ENCODE results near the gene PPM1H. TPM values are rescaled to one million over a fixed set of nuclear protein-coding genes. Genes with fewer than 3 reads are reported as not detected.

PPM1H gene
- total RNA-seq, 1 donor from 2014 or later, result 3.9 TPM

GRCh38 chr12:62873826-62874448 is 61.0 kb downstream of the PPM1H start:
- no peak overlapping the region for H3K4me3 ChIP-seq (ENCODE audit: low read depth, low read length)
- no peak for DNase-seq (ENCODE audit: low read depth)
- TF ChIP-seq CTCF (conservative IDR thresholded peaks at IDR 0.05; ENCODE audit: low read depth, low read length), result no peak

- DNase-seq (ENCODE audit: low read depth), result no peak
Measured at GRCh38 chr12:62873116-62873825, 61.7 kb downstream of the PPM1H start.

GRCh38 chr12:62868820-62869219 is 66.1 kb downstream of the PPM1H start:
- TF ChIP-seq CTCF (conservative IDR thresholded peaks at IDR 0.05; ENCODE audit: low read depth, low read length), result no peak
- H3K4me3 ChIP-seq (ENCODE audit: low read depth, low read length), result no peak overlapping the region
- DNase-seq (ENCODE audit: low read depth), result no peak

More at GRCh38 chr12:62873116-62873825, 61.7 kb downstream of the PPM1H start:
- no peak for TF ChIP-seq CTCF (conservative IDR thresholded peaks at IDR 0.05; ENCODE audit: low read depth, low read length)
- H3K4me3 ChIP-seq (ENCODE audit: low read depth, low read length), result no peak overlapping the region

GRCh38 chr12:62866451-62867082 is 68.4 kb downstream of the PPM1H start:
- no peak overlapping the region for H3K4me3 ChIP-seq (ENCODE audit: low read depth, low read length)
- TF ChIP-seq CTCF (conservative IDR thresholded peaks at IDR 0.05; ENCODE audit: low read depth, low read length), result no peak
- DNase-seq (ENCODE audit: low read depth), result no peak

- H3K4me3 ChIP-seq (ENCODE audit: low read depth, low read length), result no peak overlapping the region
- DNase-seq (ENCODE audit: low read depth), result no peak
- no peak for TF ChIP-seq CTCF (conservative IDR thresholded peaks at IDR 0.05; ENCODE audit: low read depth, low read length)
Measured at GRCh38 chr12:62865937-62866336, 69.0 kb downstream of the PPM1H start.

- TF ChIP-seq CTCF (conservative IDR thresholded peaks at IDR 0.05; ENCODE audit: low read depth, low read length), result no peak
Measured at GRCh38 chr12:62865065-62865464, 69.9 kb downstream of the PPM1H start.

More at GRCh38 chr12:62865065-62865464, 69.9 kb downstream of the PPM1H start:
- DNase-seq (ENCODE audit: low read depth), result no peak
- no peak overlapping the region for H3K4me3 ChIP-seq (ENCODE audit: low read depth, low read length)
